Activated CD4-positive, alpha-beta T cell treated with anti-CD3 and anti-CD28 coated beads, Interleukin-2, amount 50 U/mL, for 1 hour (primary cell): ENCODE results near the gene EXT2.

Experiments used
- DNase-seq: peaks from one replicate; pipeline ENCODE4 v3.0.0-alpha.2; 2020

The EXT2 gene

DNA sequence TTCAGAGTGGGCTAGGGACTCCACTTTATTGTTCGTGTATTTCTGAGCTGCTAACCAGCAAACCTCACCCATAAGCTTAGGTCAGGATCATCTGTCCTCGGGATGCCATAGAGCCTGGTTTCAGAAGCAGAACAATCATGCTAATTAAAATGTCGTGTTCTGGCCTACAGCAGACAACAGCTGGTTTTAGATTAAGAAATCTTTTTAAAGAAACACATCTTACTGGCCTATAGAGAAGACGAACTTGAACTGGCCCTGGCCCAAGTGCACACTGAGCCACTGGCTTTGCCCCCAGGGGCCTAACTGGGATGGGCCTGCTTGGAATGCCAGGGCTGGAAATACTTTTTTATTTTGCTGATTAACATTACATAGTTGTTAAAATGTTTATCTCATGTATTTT, 151.2 kb downstream of the EXT2 start:
- DNase-seq = no peak

DNA sequence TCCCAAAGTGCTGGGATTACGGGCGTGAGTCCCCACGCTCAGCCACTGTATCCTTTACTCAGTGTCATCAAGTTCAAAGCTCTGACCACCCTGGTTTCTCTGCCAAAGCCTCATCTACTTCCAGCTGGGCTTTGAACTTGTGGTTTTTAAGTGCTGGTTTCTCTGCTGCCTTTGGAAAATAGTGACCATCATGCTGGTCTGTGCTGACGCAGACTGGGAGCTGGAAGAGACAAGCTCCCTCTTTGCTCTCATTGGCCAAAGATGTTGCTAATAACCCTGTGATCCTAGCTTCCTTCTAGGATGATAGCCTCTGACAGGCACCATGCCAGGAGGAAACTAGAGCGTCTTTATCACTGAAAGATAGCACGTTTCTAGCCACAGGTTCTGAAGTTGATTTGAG, 152.0 kb downstream of the EXT2 start:
- DNase-seq = no peak

DNA sequence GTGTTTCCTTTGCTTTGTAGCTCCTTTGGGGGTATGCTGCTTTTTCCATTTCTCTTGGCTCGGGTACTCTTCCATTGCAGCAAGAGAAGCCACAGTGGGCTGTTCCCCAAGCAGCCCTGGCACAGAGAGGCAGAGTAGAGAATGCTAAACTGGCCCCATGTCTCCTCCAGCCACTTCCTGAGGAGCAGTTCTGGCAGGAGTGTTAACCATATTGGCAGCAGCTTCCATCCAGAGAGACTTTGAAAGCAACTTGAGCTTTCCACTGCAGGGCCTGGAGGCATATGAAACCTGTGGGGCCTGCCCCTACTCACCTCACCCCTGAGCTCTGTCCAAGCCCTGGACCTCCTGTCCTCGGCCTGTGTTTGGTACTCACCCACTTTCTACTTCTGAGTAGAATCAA, 152.6 kb downstream of the EXT2 start:
- DNase-seq = no peak

DNA sequence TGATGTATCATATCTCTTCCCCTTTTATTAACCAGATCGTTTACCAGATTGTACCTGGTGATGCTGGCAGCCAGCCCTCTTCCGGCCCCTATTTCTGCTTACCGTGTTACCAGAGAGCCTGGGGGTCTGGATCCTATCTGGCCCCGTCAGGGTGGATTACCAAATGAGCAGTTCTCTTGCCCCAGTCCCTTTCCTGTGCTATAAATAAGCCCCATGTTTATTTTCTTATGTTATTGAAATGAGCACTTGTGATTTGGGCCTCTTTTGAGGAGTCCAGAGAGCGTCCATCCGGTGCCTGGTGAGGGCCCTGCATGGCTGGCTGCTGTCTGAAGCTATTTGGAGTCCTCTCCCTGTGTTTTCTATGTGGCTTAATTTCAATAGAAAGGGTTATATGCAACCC, 154.9 kb downstream of the EXT2 start:
- no peak for DNase-seq

DNA sequence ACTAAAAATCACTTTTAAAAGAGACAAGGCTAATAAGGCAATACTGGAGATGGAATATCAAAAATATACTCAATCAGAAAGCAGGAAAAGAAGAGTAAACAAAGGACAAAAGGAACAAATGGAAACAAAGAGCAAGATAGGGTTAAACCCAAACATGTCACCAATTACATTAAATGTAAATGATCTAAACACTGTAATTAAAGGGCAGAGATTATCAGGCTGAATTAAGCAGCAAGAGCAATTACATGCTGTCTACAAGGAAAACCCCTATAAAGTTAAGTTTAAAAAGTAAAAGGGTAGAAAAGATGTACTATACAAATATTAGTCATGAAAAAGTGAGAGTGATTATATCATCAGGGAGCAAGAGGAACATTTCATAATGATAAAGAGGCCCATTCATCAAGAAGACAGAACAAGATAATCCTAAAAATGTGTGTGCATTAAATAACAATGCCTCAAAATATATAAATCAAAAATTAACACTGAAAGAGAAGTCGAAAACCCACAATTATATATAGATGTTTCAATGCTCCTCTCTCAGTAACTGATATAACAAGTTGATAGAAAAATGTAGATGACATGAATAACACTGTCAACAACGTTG, 157.6 kb downstream of the EXT2 start:
- no peak for DNase-seq

DNA sequence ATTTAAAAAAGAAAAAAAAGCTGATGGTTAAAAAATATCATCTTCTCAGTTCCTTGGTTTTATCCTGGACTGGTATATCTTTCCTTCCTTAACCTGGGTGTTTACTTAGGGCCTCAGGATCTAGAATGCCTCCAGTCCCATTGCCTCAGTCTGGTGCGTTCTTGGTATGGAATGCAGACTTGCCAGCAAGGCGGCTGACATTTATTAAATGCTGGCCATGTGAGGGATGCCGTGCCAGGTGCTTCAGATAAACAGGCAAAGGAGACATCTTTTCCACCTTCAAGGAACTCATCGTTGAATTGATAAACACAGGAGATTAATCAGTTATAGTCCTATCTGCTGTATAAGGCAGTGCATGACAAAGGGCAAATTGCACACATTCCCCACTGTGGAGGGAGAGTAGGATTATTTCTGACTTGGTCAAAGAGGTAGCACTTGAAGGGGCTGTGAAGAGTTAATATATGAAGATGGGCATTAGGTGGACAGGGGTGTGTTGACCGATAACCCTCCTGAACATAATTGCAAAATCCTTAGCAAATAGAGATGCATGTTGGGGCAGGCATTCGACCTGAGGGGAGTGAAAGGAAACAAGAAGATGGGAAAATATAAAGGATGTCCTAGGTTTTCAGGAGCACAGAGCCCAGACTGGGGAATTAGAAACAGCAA, 160.1 kb downstream of the EXT2 start:
- no peak for DNase-seq

DNA sequence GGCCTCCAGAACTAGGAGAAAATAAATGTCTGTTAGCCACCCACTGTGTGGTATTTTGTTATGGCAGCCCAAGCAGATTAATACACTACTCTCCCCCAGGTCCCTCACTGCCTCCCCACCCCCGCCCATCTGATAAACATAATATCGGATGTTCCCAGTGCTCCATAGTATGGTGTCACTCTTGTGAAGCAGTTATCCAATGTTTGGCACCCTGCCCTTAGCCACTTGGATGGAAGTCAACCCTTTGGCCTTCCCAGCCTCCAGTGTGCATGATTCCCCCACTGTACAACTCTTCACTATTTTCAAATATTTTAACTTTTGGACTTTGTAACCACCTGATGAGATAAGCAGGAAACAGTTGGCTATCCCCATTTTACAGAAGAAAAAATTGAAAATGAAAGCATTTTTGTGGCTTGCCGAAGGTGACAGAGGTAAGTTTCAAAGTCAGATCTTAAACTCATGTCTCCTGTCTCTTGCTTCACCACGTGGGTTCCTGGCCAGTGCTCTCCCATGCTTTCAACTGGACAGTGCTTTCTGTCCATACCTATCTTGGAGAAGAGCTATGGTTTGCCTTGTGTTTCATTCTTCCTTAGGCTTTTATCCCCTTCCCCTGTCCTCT, 161.3 kb downstream of the EXT2 start:
- DNase-seq = no peak

DNA sequence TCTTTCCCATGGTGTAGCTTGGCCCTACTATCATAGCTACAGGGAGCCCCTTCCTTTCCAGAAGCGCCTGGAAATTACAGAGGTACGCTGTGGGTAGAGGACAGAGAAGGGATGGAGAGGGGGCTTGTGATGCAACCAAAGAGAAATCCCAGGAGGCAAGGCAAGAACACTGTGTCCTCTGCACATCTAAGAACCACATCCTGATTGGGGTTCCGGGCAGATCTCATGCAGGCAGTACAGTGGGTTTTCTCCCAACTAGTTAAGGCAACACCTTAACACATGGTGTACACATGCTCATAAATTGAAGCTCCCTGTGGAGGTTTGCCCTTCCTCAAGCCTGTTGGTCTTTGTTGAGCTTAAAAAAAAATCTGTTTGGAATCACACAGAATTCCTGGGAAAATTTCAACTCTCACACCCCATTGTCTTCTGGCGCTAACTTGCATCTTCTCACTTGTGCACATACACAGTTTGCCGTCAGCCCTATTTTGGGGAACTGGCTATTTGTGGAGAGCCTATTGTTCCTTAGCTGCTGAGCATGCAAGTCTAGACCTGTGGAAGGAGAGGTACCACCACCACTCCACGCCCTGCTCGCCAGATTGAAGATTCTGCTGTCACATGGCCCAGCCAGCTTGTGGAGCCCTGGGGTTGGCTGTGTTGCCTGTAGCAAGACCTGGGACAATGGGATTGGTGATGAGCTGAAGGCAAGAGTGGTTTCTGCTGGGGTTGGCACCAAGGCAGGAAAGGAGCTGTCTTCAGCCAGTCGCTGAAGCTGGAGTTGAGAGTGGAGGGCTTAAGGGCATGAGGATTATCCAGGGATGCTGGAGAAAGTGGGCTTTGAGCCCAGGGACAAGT, 162.1 kb downstream of the EXT2 start:
- no peak for DNase-seq

DNA sequence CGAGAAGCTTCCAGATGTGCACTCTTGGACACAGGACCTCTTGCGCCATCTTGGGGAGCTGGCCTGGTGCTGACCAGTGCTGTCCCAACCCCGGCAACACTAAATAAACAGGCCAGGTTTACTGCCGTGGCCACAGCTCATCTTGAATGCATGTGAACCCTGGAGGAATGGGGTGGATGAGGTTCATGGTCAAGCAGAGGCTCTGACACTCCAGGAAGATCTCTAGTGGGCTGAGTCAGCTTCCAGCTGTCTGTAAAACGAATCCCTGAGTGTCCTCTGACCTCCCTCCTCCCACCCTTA, 162.7 kb downstream of the EXT2 start:
- DNase-seq = no peak

DNA sequence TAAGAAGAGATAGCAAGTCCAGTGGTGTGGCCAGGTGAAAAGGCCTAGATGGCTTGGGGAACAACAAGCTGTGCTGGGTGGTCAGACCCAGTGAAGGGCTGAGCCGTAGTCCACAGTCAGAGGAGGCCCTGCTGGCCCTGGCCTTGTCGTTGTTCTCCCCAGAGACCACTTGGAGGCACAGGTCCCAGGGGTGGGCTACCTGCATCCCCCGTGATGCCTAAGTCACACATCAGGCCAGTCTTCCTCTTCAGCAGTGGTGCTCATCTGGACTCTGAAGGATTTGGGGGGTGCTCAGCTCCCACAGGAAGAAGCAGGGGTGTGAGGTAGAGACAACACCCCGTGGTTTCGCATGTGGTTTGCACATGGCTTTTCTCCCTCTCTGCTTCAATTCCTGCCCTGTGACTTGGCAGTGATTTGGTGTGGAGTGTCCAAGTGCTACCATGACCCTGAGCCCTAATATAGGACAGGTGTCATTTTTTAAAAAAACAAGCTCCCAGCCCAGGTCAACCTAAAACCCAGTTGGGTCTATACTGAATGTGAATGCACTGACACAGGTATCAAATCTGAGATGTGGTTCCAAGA, 163.5 kb downstream of the EXT2 start:
- no peak for DNase-seq

DNA sequence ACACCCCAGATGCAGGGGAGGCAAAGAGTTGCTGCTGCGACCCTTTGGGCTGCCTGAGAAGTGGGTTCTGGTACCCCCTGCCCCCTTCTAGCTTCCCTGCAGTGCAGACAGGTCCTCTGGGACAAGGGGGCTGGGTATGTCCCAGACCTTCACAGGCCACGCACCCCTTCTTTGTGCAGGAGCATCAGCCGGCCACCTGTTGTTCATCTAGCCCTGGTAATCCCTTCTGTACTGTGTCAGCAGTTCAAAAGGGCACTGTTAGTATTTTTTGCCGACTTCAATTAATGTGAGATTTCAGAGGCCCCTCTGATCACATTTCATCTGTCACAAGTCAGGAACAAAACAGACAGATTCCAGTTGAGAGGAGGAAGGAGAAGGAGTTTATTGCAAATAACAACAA, 164.6 kb downstream of the EXT2 start:
- DNase-seq = no peak

DNA sequence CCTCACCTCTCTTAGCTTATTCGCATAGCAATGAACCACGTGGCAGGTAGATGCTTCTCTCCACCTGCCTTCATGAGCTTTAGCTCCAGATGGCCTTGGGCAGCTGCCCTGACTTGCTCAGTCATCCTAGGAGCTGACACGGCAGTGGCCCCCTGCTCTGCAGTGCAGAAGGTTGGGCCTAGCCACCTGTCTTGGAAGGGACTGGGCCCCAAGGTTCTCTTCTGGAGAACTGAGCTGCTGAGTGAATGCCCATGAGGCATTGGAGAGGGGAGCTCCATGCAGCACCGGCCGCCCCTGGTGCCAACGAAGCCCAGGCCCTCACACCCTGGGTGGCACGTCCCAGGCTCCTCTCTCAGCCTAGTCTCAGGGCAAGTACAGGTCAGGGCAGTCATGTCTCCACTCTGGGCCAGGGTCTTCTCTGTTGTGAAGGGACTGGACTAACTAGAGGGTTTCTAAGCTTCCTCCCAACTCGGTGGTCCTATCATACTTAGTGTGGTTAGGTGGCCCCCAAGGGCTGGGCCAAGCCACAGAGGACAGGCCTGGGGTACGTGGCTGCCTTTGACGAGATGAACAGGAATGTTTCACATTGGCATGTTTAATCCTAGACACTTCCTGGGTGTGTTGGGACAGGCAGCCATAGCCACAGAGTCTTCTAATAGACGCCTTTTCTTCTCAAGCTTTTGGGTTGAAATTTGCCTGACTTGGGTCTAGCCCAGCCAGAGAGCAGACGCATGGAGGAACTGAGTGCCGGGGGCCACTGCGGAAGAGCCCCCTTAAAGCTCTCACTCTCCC, 166.5 kb downstream of the EXT2 start:
- DNase-seq = no peak

DNA sequence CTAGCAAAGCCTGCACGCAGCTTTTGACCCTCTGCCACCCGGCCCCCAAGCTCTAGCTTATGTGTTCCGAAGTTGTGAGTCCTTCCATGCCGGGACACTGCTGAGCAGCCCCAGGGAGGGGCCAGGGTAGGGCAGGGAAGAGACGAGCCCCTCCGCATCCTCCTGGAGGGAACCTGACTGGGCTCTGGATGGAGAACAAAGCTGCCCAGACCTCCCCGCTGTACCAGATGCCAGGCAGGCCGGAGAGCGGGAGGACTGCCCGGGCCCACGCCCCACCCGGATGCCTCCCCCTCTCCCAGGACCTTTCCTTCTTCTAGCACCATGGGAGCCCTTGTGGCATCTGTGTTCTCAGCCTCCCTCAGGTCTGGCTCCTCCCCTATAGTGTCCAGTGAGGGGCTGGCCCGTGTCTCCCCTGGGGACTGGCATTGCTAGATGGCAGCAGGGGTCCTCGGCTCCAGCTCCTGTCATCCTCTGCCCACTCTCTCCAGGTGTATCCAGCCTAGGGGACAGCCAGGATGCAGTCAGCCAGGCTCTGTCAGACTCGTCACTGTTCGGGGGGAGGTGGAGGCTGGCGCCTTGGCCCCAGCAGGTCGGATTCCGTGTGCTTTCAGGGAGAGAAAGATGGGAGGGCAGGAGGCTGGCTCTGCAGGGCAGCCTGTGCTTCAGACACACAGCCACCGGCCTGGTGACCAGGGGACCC, 168.4 kb downstream of the EXT2 start:
- no peak for DNase-seq

DNA sequence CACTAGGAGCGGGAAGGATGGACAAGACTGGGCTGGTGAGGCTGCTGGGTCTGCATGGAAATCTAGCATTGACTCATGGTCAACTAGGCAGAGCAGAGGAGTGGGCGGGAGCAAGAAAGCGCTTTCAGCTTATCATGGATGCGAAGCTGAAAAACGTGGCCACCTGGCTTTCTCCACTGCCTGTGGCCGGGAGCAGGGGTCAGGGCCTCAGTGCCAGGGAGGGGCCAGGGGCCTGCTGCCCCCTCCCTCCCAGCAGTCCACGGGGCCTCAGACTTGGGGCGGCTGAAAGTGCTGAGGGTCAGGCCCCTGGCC, 168.9 kb downstream of the EXT2 start:
- no peak for DNase-seq

DNA sequence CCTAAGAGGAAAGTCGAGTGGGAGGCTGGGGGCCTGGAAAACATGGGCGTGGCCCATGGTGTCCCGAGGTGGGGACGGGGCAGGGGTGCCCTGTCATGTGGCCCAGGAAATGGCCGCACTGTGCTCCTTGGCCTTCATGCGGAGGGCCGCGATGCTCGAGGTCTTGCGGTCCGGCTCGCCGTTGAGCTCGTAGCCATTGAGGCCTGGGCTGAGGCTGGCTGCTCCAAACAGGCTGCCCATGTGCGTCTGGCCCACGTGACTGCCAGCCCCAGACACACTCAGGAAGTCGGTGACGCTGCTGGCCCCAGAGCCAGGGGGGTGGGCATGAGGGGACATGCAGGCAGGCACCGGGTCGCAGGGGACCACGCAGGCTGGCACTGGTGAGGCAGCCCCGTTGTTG, 169.3 kb downstream of the EXT2 start:
- no peak for DNase-seq

DNA sequence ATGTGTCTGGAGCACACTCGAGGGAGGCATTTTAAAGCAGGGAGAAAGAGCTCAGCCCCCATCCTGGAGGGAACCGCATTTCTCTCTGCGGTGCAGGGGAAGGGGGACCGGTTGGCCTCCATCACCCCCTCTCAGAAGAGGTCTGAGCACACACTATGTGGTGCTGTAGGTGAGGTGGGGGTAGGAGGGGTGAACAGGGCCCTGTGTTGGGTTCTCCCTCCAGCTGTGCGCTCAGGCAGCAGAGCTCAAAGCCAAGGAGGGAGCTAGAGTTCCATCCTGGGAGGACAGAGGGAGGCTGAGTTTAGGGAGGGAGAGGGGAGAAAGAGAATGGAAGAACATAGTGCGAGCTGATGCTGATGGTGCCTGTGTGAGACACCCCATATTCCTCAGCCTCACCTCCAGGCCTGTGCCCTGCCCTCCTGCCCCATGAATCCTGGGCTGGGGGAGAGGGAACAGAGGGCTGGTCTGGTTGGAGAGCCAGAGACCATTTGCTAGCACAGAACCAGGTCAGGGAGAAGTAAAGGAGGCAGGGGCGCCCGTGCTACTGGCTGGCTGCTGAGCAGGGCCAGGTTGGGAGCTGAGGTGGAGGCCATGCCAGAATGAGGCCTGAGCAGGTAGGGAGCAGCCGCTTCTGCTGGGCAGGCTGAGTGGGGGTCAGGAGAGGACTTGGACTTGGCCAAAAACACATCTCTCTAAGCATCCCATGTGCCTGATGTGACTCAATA, 170.7 kb downstream of the EXT2 start:
- DNase-seq = no peak

DNA sequence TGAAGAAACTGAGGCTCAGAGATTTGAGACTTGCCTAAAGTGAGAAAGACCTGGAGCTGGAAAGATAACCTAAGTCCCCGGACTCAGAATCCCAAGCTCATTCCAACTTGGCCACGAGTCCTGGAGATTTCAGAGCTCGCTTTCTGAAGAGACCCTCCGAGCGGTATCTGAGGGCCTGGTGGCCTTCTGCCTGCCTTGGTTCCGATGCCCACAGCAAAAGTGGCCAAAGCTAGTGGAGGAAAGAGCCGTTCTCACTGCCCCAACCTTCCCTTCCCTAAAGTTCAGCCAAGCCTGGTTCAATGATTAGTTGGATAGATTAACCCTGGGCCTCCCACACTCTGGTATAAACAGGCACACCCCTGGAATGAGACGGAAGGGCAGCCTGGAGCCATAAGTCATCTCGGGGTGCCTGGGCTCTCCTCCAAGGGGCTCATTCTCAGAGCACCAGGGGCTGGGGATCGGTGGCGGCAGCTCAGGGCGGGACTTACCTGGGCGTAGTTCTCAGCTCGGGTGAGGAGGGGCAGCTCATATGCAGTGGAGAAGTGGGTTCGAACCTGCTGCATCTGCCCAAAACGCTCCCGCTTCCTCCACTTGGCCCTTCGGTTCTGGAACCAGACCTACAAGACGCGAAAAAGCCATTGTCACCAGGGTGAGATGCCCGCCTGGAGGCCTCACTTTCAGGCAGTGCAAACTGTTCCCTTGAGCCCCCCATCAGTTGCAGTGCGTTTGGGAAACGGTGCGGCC, 171.7 kb downstream of the EXT2 start:
- no peak for DNase-seq

DNA sequence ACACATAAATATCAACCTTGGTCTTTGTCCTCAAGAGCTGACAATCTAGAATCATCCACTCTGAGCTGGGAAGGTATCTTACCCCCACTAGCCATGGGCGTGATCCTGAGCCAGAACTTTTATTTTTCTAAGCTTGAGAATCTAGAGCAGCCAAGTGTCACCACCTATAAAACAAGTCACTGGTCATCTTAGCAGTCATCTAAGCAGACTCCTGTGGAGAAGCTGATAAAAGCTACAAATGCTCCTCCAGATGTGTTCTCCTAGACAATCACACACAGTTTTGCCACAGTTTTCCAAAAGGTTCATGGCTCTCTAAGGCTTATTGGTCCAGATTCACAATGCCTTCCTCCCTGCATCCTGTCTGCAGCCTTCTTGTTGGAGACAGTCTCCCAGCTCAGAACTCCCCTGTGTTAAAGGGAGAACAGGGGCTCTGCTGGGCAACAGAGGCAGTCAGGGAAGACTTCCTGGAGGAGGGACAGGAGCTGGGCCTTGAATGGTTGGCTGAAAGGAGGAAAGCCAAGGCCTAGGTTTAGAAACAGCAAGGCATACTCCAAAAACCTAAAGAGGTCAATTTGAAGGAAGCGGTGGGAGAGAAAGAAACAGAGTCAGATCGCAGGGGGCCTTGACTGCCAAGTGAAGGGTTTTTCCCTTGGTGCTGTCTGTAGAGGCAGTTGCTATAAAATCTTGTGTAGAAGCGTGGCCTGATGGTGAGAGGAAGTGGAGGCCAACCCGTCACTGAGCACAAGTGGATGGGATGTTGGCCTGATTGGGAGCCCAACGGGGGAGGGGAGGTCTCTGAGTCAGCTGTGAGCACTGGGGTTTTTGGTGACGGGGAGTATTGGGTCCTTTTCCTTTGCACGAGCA, 172.5 kb downstream of the EXT2 start:
- DNase-seq = no peak

DNA sequence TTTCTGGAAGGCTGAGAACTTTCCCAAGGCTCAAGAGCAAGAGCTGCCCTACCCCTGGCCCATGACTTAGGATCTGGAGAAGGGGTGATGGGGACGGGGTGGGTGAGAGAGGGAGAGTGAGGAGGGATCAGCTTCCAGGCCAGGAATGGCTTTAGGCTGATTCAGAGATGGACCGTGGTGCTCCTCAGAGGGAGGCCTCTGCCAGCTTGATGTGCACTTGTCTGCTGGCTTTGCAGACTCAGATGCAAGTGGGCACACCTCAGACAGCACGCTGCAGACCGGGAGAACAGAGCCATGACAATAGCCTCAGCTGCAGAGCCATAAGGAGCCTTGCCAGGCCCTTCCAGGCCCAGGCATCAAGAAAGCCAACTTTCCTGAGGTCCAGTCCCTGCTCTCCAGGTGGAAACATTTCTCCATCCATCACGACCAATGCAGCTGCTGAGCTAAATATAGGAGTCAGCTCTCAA, 173.2 kb downstream of the EXT2 start:
- DNase-seq = no peak
